ENCODE measurements around the gene STPG2.

Gene STPG2

GRCh38 chr4:98006060-98006459, 137.2 kb downstream of the STPG2 start:
- Histone ChIP-seq H3K9me3 (ENCODE audit: control insufficient read depth, low read length) (no peaks in the 10 kb centered on the region), H3K4me3 (ENCODE audit: extremely low read depth, insufficient read depth, low read length, poor library complexity, severe bottlenecking) (no peak overlapping the region)
- WGBS, 2 experiments (ENCODE audit: insufficient coverage in 2 of 2), result 100% methylated on average over 1 of the region's 1 CpG

GRCh38 chr4:98000940-98001339, 142.3 kb downstream of the STPG2 start:
- no peak overlapping the region for H3K4me3 ChIP-seq (ENCODE audit: extremely low read depth, insufficient read depth, low read length, poor library complexity, severe bottlenecking)
- WGBS, 2 experiments (ENCODE audit: insufficient coverage in 2 of 2), result no CpG with 5 or more reads among the region's 2 CpGs
- no peaks in the 10 kb centered on the region for H3K36me3 ChIP-seq (ENCODE audit: control insufficient read depth, insufficient read depth, low read length)
- H3K9me3 ChIP-seq (ENCODE audit: control insufficient read depth, low read length), result no peaks in the 10 kb centered on the region
- no peaks in the 10 kb centered on the region for H3K4me1 ChIP-seq (ENCODE audit: control insufficient read depth, insufficient read depth, low read length, poor library complexity, severe bottlenecking)
- H3K27ac ChIP-seq (ENCODE audit: low read depth, low read length, severe bottlenecking), result no peak overlapping the region

More at GRCh38 chr4:98006060-98006459, 137.2 kb downstream of the STPG2 start:
- H3K27ac ChIP-seq (ENCODE audit: low read depth, low read length, severe bottlenecking), result no peak overlapping the region
- no peaks in the 10 kb centered on the region for H3K36me3 ChIP-seq (ENCODE audit: control insufficient read depth, insufficient read depth, low read length)
- no peaks in the 10 kb centered on the region for H3K4me1 ChIP-seq (ENCODE audit: control insufficient read depth, insufficient read depth, low read length, poor library complexity, severe bottlenecking)

GRCh38 chr4:97998203-97998602, 145.1 kb downstream of the STPG2 start:
- H3K9me3 ChIP-seq (ENCODE audit: control insufficient read depth, low read length), result no peaks in the 10 kb centered on the region
- H3K27ac ChIP-seq (ENCODE audit: low read depth, low read length, severe bottlenecking), result no peak overlapping the region
- no peaks in the 10 kb centered on the region for H3K4me1 ChIP-seq (ENCODE audit: control insufficient read depth, insufficient read depth, low read length, poor library complexity, severe bottlenecking)
- H3K4me3 ChIP-seq (ENCODE audit: extremely low read depth, insufficient read depth, low read length, poor library complexity, severe bottlenecking), result no peak overlapping the region
- WGBS, 2 experiments (ENCODE audit: insufficient coverage in 2 of 2), result 79 to 94% methylated on average over 2 of the region's 2 CpGs
- no peaks in the 10 kb centered on the region for H3K36me3 ChIP-seq (ENCODE audit: control insufficient read depth, insufficient read depth, low read length)

GRCh38 chr4:97994765-97995465, 148.4 kb downstream of the STPG2 start:
- H3K4me3 ChIP-seq (ENCODE audit: extremely low read depth, insufficient read depth, low read length, poor library complexity, severe bottlenecking), result no peak overlapping the region
- WGBS, 2 experiments (ENCODE audit: insufficient coverage in 2 of 2), result 71 to 80% methylated on average over 2 to 4 of the region's 6 CpGs
- no peak overlapping the region for H3K27ac ChIP-seq (ENCODE audit: low read depth, low read length, severe bottlenecking)
- H3K9me3 ChIP-seq (ENCODE audit: control insufficient read depth, low read length), result no peaks in the 10 kb centered on the region
- H3K4me1 ChIP-seq (ENCODE audit: control insufficient read depth, insufficient read depth, low read length, poor library complexity, severe bottlenecking), result no peaks in the 10 kb centered on the region
- no peaks in the 10 kb centered on the region for H3K36me3 ChIP-seq (ENCODE audit: control insufficient read depth, insufficient read depth, low read length)

- 60% methylated on average over 1 of the region's 1 CpG; no CpG with 5 or more reads in 1 of the 2 experiments for WGBS, 2 experiments (ENCODE audit: insufficient coverage in 2 of 2)
- no peaks in the 10 kb centered on the region for H3K9me3 ChIP-seq (ENCODE audit: control insufficient read depth, low read length)
- H3K4me3 ChIP-seq (ENCODE audit: extremely low read depth, insufficient read depth, low read length, poor library complexity, severe bottlenecking), result no peak overlapping the region
- no peaks in the 10 kb centered on the region for H3K36me3 ChIP-seq (ENCODE audit: control insufficient read depth, insufficient read depth, low read length)
- H3K27ac ChIP-seq (ENCODE audit: low read depth, low read length, severe bottlenecking), result no peak overlapping the region
- H3K4me1 ChIP-seq (ENCODE audit: control insufficient read depth, insufficient read depth, low read length, poor library complexity, severe bottlenecking), result no peaks in the 10 kb centered on the region
Observed at GRCh38 chr4:97990409-97990808, 152.9 kb downstream of the STPG2 start.

- no CpG with 5 or more reads among the region's 2 CpGs for WGBS, 2 experiments (ENCODE audit: insufficient coverage in 2 of 2)
- H3K36me3 ChIP-seq (ENCODE audit: control insufficient read depth, insufficient read depth, low read length), result no peaks in the 10 kb centered on the region
- H3K4me1 ChIP-seq (ENCODE audit: control insufficient read depth, insufficient read depth, low read length, poor library complexity, severe bottlenecking), result no peaks in the 10 kb centered on the region
- no peak overlapping the region for H3K27ac ChIP-seq (ENCODE audit: low read depth, low read length, severe bottlenecking)
- H3K9me3 ChIP-seq (ENCODE audit: control insufficient read depth, low read length), result no peaks in the 10 kb centered on the region
- H3K4me3 ChIP-seq (ENCODE audit: extremely low read depth, insufficient read depth, low read length, poor library complexity, severe bottlenecking), result no peak overlapping the region
Observed at GRCh38 chr4:97987019-97987648, 156.1 kb downstream of the STPG2 start.

- Histone ChIP-seq H3K36me3 (ENCODE audit: control insufficient read depth, insufficient read depth, low read length) (no peaks in the 10 kb centered on the region), H3K4me3 (ENCODE audit: extremely low read depth, insufficient read depth, low read length, poor library complexity, severe bottlenecking) (no peak overlapping the region), H3K27ac (ENCODE audit: low read depth, low read length, severe bottlenecking) (no peak overlapping the region), H3K4me1 (ENCODE audit: control insufficient read depth, insufficient read depth, low read length, poor library complexity, severe bottlenecking) (no peaks in the 10 kb centered on the region), H3K9me3 (ENCODE audit: control insufficient read depth, low read length) (no peaks in the 10 kb centered on the region)
- 60 to 90% methylated on average over 1 to 2 of the region's 5 CpGs for WGBS, 2 experiments (ENCODE audit: insufficient coverage in 2 of 2)
Observed at GRCh38 chr4:97984545-97985131, 158.6 kb downstream of the STPG2 start.

GRCh38 chr4:97978791-97979488, 164.3 kb downstream of the STPG2 start:
- no peaks in the 10 kb centered on the region for H3K36me3 ChIP-seq (ENCODE audit: control insufficient read depth, insufficient read depth, low read length)
- WGBS, 2 experiments (ENCODE audit: insufficient coverage in 2 of 2), result no CpG with 5 or more reads among the region's 2 CpGs
- H3K9me3 ChIP-seq (ENCODE audit: control insufficient read depth, low read length), result no peaks in the 10 kb centered on the region
- H3K4me3 ChIP-seq (ENCODE audit: extremely low read depth, insufficient read depth, low read length, poor library complexity, severe bottlenecking), result no peak overlapping the region
- no peaks in the 10 kb centered on the region for H3K4me1 ChIP-seq (ENCODE audit: control insufficient read depth, insufficient read depth, low read length, poor library complexity, severe bottlenecking)
- no peak overlapping the region for H3K27ac ChIP-seq (ENCODE audit: low read depth, low read length, severe bottlenecking)

- Histone ChIP-seq H3K4me1 (ENCODE audit: control insufficient read depth, insufficient read depth, low read length, poor library complexity, severe bottlenecking) (no peaks in the 10 kb centered on the region), H3K9me3 (ENCODE audit: control insufficient read depth, low read length) (no peaks in the 10 kb centered on the region), H3K27ac (ENCODE audit: low read depth, low read length, severe bottlenecking) (no peak overlapping the region), H3K4me3 (ENCODE audit: extremely low read depth, insufficient read depth, low read length, poor library complexity, severe bottlenecking) (no peak overlapping the region), H3K36me3 (ENCODE audit: control insufficient read depth, insufficient read depth, low read length) (no peaks in the 10 kb centered on the region)
- WGBS, 2 experiments (ENCODE audit: insufficient coverage in 2 of 2), result 78 to 88% methylated on average over 2 of the region's 2 CpGs
Observed at GRCh38 chr4:97953171-97953941, 189.9 kb downstream of the STPG2 start.

- H3K4me3 ChIP-seq (ENCODE audit: extremely low read depth, insufficient read depth, low read length, poor library complexity, severe bottlenecking), result no peak overlapping the region
- no peak overlapping the region for H3K27ac ChIP-seq (ENCODE audit: low read depth, low read length, severe bottlenecking)
- no peaks in the 10 kb centered on the region for H3K4me1 ChIP-seq (ENCODE audit: control insufficient read depth, insufficient read depth, low read length, poor library complexity, severe bottlenecking)
- no peaks in the 10 kb centered on the region for H3K9me3 ChIP-seq (ENCODE audit: control insufficient read depth, low read length)
- H3K36me3 ChIP-seq (ENCODE audit: control insufficient read depth, insufficient read depth, low read length), result no peaks in the 10 kb centered on the region
- WGBS, 2 experiments (ENCODE audit: insufficient coverage in 2 of 2), result 86% methylated on average over 3 of the region's 3 CpGs
Observed at GRCh38 chr4:97952763-97953162, 190.5 kb downstream of the STPG2 start.

Measured in mesodermal cell (in vitro differentiated cells).